ENCODE data around the gene LETM1.

GRCh38 chr4:1851575-1852410 lies 4.2 kb downstream of the LETM1 start:
- TF ChIP-seq CTCF (conservative IDR thresholded peaks at IDR 0.05 in 1 of 2, IDR thresholded peaks at IDR 0.05 in 1 of 2; ENCODE audit: low read depth in 1 of 2, low read length in 2 of 2) = no peak
- TF ChIP-seq EZH2 (IDR thresholded peaks at IDR 0.05; ENCODE audit: low read length, missing control alignments) = no peak

Data from fibroblast of lung (primary cell).